Measurements from ENCODE around the gene FGFR2. TPM values are rescaled to one million over a fixed set of nuclear protein-coding genes. Genes with fewer than 3 reads are reported as not detected.

FGFR2 gene
- total and polyA plus RNA-seq, 2 of the 4 experiments (the other 2 are of a cell fraction) = not detected

- no peaks in the 10 kb centered on the region for H4K20me1 ChIP-seq (ENCODE audit: insufficient read depth, low read length)
- H4K8ac ChIP-seq (ENCODE audit: low read depth in 2 of 2, low read length in 2 of 2) = no peak overlapping the region
- TF ChIP-seq CTCF (conservative IDR thresholded peaks at IDR 0.05; ENCODE audit: low read depth, low read length) (no peak), POLR2A (IDR thresholded peaks at IDR 0.05; ENCODE audit: low read depth, low read length) (no peak), MAFK (IDR thresholded peaks at IDR 0.05; ENCODE audit: low read depth, low read length) (no peak), SMC3 (IDR thresholded peaks at IDR 0.05; ENCODE audit: low read depth, low read length) (no peak), RFX5 (IDR thresholded peaks at IDR 0.05; ENCODE audit: low read depth, low read length) (no peak), NFE2L2 (IDR thresholded peaks at IDR 0.05; ENCODE audit: low read depth, low read length) (no peak), BHLHE40 (IDR thresholded peaks at IDR 0.05; ENCODE audit: low read depth, low read length) (no peak), RCOR1 (IDR thresholded peaks at IDR 0.05; ENCODE audit: insufficient replicate concordance, low read length) (no peak), CEBPB (IDR thresholded peaks at IDR 0.05; ENCODE audit: low read depth, low read length) (no peak), MXI1 (IDR thresholded peaks at IDR 0.05; ENCODE audit: borderline replicate concordance, low read depth, low read length) (no peak), RAD21 (IDR thresholded peaks at IDR 0.05; ENCODE audit: low read length) (no peak), FOS (IDR thresholded peaks at IDR 0.05; ENCODE audit: low read depth, low read length) (no peak)
- TF ChIP-seq, protein P1, sequence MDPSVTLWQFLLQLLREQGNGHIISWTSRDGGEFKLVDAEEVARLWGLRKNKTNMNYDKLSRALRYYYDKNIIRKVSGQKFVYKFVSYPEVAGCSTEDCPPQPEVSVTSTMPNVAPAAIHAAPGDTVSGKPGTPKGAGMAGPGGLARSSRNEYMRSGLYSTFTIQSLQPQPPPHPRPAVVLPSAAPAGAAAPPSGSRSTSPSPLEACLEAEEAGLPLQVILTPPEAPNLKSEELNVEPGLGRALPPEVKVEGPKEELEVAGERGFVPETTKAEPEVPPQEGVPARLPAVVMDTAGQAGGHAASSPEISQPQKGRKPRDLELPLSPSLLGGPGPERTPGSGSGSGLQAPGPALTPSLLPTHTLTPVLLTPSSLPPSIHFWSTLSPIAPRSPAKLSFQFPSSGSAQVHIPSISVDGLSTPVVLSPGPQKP (IDR thresholded peaks at IDR 0.05; ENCODE audit: borderline replicate concordance, low read depth, low read length) = no peak
- no peaks in the 10 kb centered on the region for H3K27me3 ChIP-seq (ENCODE audit: control insufficient read depth, insufficient read depth, low read length)
- H3K9me3 ChIP-seq (ENCODE audit: control insufficient read depth, insufficient read depth, low read length) = peaks cover 24% of the 10 kb centered on the region
- no peak overlapping the region for H3K18ac ChIP-seq (ENCODE audit: low read depth, low read length)
- in situ Hi-C loops (cut with MboI; ENCODE audit: low sequenced_read_pairs) = no loop called here
- H2AFZ ChIP-seq (replicated peaks; ENCODE audit: low read length, poor library complexity) = no peak overlapping the region
- no peak overlapping the region for H3K9ac ChIP-seq (ENCODE audit: low read depth, low read length)
- no peak overlapping the region for H3K14ac ChIP-seq (replicated peaks; ENCODE audit: low read depth, low read length)
- no peak overlapping the region for H2BK15ac ChIP-seq (ENCODE audit: low read depth, low read length)
- no peaks in the 10 kb centered on the region for H3K9me1 ChIP-seq (ENCODE audit: insufficient read depth, low read length)
- H4K91ac ChIP-seq (ENCODE audit: insufficient read depth, low read depth, low read length) = no peak overlapping the region
- no peak overlapping the region for H2AK9ac ChIP-seq (replicated peaks; ENCODE audit: low read depth, low read length, poor library complexity)
- no peak overlapping the region for H2BK20ac ChIP-seq (ENCODE audit: low read depth, low read length)
- no peaks in the 10 kb centered on the region for H3K36me3 ChIP-seq (ENCODE audit: control insufficient read depth, insufficient read depth, low read length)
- H3K4me2 ChIP-seq (ENCODE audit: low read depth, low read length) = no peak overlapping the region
- H3K79me1 ChIP-seq (ENCODE audit: low read depth in 1 of 2, low read length in 2 of 2) = no peaks in the 10 kb centered on the region
- no peak overlapping the region for H3K4ac ChIP-seq (ENCODE audit: low read depth, low read length)
- H3K4me3 ChIP-seq (ENCODE audit: insufficient read depth, low read depth, low read length) = no peak overlapping the region
- no peak overlapping the region for H2BK120ac ChIP-seq (ENCODE audit: low read depth, low read length)
- 13% methylated on average over 1 of the region's 5 CpGs; no CpG with 5 or more reads in 1 of the 2 experiments for WGBS, 2 experiments (ENCODE audit: extremely low coverage in 2 of 2, insufficient read length in 1 of 2)
- no peaks in the 10 kb centered on the region for H3K4me1 ChIP-seq (ENCODE audit: control insufficient read depth, insufficient read depth, low read length)
- CTCF ChIA-PET = no interaction called here
- H3K27ac ChIP-seq (ENCODE audit: insufficient read depth, low read length) = no peak overlapping the region
- no peak for ATAC-seq (ENCODE audit: low read depth)
- no peak overlapping the region for H2BK5ac ChIP-seq (ENCODE audit: low read depth, low read length, poor library complexity, severe bottlenecking)
- H2AK5ac ChIP-seq (ENCODE audit: low read depth, low read length) = no peak overlapping the region
- H3K56ac ChIP-seq (ENCODE audit: extremely low read depth, insufficient read depth, low read length) = no peak overlapping the region
- no peak overlapping the region for H3K23ac ChIP-seq (ENCODE audit: low read depth, low read length)
- POLR2A ChIA-PET (ENCODE audit: unreplicated experiment) = no interaction called here
- H4K5ac ChIP-seq (ENCODE audit: low read depth, low read length) = no peak overlapping the region
- dilution Hi-C loops (cut with HindIII; ENCODE audit: low sequenced_read_pairs, unreplicated experiment) = no loop called here
- BruUV-seq (replicated peaks) = no TSS peak
- no peak for DNase-seq
- intact Hi-C loops (cut with micrococcal nuclease) = no loop called here
These were observed 161.5 kb downstream of the FGFR2 start for GRCh38 chr10:121436630-121437341.

Data from IMR-90 (cell line).